Glomerular endothelial cell (primary cell): ENCODE measurements around the gene ARPC1A. TPM values are rescaled to one million over a fixed set of nuclear protein-coding genes. Genes with fewer than 3 reads are reported as not detected.
A peak's percentile ranks its signal among the peaks of the same experiment; 100 is the strongest.
"Not testable (repeated sequence)": the region's sequence is repeated elsewhere in the genome, so short reads cannot be mapped to it uniquely, and the experiment has no call there.

Source experiments
- DNase-seq: peaks from one replicate; pipeline ENCODE4 v3.0.0-alpha.2; 2011; ENCODE audit warnings: low read depth, low spot score; ENCODE audit errors: extremely low read depth
- total RNA-seq: library from RNA; depleted of rRNA; stranded (reverse); fragments of >200 nt; gene quantifications from 2 replicates; pipeline ENCODE4 v1.2.3, GENCODE V29; 2015

ARPC1A gene
- total RNA-seq, 1 donor from 2014 or later, result 160 TPM

DNA sequence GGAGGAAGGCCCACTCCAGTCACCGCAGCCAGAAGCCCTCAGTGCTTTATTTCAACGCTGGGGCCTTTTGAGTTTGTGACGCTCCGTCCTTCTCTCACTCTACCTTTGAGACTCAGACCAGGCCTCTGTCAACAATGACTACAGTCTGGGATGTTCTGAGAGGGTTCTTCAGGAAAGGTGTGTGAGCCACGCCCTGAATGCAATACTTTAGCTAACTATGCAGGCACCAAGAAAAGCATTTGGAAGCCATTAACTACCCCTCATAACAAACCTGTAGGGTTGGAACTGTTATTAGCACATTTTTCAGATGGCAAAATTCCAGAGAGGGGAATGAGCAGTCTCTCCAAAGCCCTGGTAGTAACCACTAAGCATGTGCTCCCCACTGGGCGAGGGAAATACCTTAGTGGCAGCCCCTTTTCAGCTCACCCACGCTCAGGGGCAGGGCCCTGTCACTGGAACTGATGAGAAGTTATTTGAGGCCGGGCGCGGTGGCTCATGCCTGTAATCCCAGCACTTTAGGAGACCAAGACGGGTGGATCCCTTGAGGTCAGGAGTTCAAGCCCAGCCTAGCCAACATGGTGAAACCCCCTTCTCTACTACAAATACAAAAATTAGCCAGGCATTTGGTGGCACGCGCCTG lies 43.2 kb downstream of the ARPC1A start:
- DNase-seq, result no peak

GRCh38 chr7:99369767-99370391 lies 44.2 kb downstream of the ARPC1A start:
- DNase-seq, result no peak

DNA sequence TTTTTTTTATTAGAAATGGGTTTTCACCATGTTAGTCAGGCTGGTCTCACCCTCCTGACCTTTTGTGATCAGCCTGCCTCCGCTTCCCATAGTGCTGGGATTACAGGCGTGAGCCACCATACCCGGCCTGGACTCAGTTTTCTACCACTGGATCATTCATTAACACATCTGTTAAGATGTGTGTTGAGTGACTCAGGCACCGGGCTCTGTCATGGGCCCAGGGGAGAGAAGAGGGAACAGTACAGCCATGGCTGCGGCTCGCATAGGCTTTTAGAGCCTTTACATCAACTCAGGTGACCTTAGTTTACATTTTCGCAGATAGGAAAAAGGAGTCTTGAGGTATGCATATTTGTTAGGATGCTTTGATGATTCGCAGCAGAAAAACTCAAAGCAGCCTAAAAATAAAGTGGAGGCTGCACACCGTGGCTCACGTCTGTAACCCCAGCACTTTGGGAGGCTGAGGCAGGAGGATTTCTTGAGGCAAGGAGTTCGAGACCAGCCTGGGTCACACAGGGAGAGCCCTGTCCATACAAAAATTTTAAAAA lies 45.8 kb downstream of the ARPC1A start:
- no peak for DNase-seq

DNA sequence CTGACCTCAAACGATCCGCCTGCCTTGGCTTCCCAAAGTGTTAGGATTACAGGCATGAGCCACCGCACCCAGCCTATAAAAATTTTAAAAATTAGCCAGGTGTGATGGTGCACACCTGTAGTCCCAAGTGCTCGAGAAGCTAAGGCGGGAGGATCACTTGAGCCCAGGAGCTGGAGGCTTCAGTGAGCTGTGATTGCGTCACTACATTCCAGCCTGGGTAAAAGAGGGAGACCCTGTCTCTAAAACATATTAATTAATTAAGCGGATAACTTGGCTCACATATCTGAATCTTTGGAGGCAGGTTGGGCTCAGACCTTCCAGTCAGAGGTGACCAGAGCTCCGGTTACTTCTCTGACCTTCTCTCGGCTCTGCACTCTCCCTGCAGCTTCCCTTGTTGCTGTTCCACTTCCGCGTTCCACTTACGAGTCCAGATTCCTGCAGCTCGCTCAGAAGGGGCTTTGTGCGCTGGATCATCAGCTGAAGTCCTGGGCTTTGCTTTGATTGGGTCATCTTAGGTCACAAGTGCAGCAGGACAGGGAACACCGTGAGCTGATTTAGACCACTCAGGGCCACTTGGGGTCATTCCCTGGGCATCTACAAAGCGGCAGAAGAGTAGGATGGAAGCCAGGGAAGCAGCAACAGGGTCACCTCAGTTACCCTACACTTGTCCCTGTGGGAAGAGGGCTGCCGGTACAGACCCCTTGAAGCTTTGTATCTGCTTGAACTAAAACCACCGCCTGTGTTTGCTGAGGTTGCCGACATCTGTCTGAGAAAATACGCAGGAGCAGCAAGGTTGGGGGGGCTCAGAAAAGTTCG lies 46.8 kb downstream of the ARPC1A start:
- no peak for DNase-seq

GRCh38 chr7:99373091-99374066 lies 47.7 kb downstream of the ARPC1A start:
- no peak for DNase-seq

DNA sequence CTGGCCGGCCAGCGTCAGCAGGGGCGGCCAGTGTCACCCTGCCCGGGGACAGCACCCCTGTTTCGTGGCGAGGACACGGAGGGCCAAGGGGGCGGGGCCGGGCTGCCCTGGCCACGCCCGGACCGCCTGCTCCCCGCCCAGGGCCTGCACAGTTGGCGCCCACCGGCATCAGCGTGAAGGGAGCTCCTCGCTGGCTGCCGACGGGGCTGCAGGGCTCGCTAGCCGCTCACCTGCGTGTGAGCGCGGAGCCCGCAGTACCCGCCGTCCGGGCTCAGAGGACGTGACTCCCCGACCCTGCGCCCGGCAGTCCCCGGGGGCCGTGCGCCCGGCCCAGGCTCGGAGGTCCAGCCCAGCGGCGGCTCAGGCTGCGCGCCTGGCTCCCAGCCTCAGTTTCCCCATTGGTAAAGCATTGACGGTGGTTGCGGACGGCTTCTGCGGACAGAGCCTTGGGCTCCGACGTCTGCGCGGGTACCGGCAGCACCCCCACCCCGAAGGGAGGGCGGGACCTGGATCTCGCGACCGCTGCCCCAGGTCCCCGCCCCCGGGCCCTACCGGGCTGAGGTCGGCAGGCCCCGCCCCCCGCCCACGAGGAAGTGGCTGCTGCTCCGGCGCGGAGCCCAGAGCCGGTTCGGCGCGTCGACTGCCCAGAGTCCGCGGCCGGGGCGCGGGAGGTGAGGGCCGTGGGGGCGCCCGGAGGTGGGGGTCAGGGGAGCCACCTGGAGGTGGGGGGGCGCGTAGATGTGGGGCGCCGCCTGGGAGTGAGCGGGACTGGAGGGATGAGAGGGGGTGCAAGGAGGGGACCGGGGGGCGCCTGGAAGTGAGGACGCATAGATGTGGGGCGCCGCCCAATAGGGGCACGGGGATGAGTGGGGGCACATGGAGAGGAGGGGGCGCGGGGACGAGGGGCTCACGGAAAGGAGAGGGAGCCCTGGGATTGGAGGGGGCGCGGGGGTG lies 48.7 kb downstream of the ARPC1A start, which contains the start of gene ARPC1B:
Gene ARPC1B, plus strand, starts transcription at position 620 of the 954 bp plus-strand sequence. CDS start 10,985 bp downstream, outside the sequence.
- DNase-seq, result no peak

DNA sequence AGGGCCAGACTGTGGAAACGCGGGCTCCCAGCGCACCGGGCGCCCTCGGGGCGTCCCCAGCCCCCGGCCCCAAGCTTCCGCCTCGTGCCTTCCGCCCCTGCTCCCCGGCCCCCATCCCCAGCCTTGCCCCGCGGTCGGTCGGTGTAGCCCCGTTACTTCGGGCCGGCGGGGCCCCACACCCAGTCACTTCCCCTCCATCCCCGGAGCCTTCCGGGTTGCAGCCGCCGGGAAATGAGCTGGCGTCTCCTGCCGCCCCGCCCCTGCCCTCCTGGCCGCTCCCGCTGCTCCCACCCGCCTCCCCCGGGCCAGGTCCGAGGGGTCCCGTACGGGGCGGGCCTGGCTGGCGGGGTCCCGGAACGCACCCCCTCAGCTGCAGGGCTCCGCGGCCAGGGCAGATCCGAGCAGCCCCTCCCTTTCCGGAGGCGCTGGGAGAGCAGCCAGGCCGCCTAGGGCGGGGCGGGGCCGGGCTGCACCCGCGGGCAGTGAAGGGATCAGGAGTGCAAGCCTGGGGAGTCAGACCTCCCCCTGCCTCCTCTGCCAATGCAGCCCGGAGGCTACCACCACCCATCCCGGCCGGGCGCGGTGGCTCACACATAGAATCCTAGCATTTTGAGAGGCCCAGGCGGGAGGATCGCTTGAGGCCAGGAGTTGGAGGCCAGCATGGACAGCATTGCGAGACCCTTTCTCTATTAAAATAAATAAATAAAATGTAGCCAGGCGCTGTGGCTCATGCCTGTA lies 49.5 kb downstream of the ARPC1A start:
- DNase-seq, result no peak

DNA sequence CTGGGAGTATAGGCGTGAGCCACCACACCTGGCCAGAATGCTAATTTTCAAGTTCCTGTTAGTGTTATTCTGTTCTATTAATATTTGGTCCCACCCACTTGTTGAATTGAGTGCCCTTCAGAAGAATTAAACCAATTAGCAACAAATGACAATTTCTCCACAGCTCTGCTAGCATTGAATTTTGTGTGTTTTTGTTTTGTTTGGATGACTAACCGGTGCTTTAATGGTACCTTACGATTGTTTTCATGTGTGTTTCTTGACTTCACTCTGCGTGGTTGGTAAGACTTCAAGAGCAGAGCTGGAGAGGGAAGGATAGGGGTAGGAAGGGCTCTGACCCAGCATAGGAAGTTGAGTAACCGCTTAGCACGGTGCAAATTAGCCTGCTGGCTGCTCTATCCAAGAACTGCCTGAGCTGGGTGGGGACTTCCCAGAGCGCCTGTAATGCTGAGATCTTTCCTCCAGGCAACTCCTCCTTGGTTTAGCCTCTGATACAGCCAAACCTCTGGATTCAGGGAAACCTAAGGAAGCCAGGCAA lies 53.4 kb downstream of the ARPC1A start:
- peak; percentile 89 for DNase-seq

GRCh38 chr7:99379693-99380031 lies 54.0 kb downstream of the ARPC1A start:
- DNase-seq, result not testable (repeated sequence)

DNA sequence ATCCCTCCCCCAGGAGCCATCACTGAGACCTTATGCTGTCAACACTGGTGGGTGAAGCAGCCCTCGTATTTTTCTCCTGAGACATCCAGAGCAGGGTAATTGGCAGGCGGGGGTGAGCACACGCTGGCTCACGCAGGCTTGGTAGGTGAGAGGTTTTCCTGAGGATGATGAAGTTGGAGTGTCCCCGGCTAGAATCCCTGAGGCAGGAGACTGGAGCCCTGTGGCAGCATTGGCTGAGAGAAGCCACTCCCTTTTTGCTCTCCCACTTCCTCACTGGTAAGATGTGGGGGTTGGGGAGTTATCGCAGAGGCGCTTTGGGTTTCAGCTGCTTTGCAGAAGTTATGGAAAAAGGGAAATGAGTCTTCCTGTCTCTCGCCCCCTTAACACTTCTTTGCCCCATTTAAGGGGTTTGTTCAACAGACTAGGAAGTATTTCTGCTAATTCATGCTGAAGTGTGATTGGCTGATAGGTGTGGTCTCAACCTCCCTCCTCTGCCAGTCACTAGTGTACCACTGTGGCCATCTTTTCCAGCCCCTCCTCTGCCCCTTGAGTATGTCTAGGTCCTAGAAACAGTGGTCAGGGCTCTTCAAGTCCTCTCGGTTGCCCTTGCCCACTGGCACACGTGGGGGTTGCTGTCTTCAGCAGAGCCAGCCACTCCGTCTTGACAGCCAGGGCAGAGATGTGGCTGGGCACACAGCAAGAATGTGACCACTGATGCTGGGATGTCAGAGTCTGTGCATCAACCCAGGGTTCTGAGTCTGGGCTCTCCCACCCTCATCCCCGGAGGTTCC lies 54.5 kb downstream of the ARPC1A start:
- no peak for DNase-seq

DNA sequence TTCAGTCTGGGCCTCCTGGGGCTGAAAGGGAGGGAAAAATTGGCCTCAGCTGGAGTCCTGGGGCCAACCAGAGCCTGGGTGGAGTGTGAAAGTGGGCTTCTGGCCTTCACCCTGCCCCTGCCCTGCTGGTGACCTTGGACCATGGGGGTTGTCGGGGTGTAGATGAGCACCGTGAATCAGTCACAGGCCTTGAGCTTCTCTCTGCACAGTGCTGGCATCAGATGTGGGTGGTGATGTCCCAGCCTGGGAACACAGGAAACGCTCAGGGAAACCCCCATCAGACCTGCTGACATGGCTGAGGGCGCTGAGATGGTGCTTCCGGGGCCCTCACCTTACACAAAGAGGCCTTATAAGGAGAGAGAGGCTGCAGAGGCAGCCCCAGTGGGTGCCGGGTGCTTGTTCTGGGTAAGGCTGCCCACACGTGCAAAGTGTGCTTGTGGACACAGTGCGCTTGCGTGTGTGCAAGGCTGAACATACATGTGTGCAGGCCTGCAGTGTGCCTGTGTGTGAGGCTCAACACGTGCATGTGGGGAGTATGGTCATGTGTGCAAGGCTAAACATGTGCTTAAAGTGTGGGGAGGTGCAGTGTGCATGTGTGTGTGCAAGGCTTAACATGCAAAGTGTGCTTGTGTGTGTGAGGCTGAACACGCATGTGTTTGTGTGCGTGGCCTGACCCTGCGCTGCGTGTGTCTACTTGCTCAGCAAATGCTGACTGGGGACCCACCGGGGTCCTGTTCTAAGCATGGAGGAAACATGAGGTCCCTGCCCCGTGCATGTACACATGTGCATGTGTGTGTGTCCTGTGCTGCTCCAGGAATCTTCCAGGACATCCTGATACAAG lies 55.3 kb downstream of the ARPC1A start:
- no peak for DNase-seq

DNA sequence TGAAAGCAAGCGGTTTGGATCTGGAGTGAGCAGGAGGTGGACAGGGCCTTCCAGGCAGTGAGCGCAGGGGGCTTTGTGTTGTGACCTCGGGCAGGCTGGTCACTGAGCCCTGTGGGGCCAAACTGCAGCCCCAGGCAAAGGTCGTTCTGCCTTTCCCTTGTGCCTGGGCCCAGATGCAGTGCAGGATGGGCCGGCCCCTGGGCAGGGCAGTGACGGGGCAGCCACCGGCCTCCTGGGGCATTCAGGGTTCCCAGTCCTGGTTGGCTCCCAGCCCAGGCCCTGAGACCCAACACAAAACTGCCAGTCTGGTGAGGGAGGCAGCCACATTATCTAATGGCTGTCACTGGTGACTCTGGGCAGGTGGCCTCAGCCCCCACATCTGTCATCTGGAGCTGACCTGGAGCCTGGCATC lies 56.0 kb downstream of the ARPC1A start:
- DNase-seq, result no peak

- no peak for DNase-seq
These were observed 57.5 kb downstream of the ARPC1A start for GRCh38 chr7:99383203-99383602.

GRCh38 chr7:99383791-99384370 lies 58.2 kb downstream of the ARPC1A start:
- no peak for DNase-seq

DNA sequence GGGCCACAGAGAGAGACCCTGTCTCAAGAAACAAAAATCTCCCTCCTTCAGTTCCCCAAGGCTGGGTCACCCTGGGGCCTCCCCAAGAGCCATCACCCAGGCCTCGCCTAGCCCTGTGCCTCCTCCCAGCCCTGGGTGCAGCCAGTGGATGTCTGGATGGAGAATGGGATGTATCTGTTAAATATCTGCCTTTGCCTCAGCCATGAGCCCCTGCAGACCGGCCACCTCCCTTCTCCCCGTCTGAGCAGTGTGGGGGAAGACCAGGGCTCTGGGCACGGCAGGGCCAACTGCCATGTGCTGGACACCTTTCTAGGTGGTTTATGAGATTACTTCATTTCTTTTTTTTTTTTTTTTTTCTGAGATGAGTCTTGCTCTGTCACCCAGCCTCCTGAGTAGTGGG lies 58.8 kb downstream of the ARPC1A start:
- DNase-seq, result no peak

DNA sequence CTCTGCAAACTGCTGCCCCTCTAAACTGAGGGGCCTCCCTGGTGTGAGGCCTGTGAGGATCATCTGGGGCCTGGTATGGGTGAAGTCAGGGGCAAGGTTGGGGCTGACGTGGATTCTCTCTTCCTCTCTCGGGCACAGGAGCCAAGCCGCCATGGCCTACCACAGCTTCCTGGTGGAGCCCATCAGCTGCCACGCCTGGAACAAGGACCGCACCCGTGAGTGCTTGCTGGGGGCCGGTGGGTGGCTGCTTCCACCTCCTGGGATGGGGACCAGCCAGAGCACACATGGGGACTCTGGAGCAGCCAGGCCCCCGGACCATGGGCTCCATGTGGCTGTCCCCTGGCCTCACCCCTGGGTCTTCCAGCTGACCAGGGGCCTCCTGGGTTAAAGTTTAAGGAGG lies 59.9 kb downstream of the ARPC1A start:
- DNase-seq, result no peak
